Measurements from ENCODE around the gene WNT9A. TPM values are rescaled to one million over a fixed set of nuclear protein-coding genes. Genes with fewer than 3 reads are reported as not detected.

Gene WNT9A
- total and polyA plus RNA-seq, 2 of the 4 experiments (the other 2 are of a cell fraction): 0.18 to 0.36 TPM

DNA sequence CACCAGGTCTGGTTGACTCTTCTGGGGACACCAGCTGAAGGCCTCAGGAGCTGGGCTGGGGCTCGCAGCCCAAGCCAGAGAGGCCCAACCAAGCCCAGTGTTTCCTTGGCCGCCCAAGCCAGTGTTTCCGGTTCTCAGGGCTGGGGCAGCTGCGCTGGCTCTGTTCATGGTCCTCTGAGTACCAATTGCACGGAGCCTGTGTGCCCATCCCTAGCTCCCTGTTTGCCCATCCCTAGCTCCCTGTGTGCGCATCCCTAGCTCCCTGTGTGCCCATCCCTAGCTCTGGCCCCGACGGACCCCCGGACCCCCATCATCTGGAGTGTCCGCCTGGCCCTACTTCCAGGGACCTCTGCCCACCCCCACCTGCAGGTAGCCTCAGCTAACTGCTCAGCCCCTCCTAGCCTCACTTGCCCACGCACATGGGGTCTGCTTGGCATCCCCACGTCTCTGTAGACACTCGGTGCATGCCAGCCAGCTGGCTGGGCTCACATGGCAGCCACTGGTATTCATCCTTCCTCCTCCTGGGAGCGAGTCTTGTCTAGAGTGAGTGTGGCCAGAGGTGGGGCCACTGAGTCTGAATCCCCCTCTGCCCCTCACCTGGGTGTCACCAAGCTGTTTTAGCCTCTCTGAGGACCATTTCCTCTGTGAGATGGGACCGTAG lies 64.0 kb downstream of the WNT9A start:
- no peak overlapping the region for H4K91ac ChIP-seq (ENCODE audit: insufficient read depth, low read depth, low read length)
- dilution Hi-C loops (cut with HindIII; ENCODE audit: low sequenced_read_pairs, unreplicated experiment) (no loop called here), in situ Hi-C loops (cut with MboI; ENCODE audit: low sequenced_read_pairs) (no loop called here), intact Hi-C loops (cut with micrococcal nuclease) (no loop called here)
- TF ChIP-seq, protein P1, sequence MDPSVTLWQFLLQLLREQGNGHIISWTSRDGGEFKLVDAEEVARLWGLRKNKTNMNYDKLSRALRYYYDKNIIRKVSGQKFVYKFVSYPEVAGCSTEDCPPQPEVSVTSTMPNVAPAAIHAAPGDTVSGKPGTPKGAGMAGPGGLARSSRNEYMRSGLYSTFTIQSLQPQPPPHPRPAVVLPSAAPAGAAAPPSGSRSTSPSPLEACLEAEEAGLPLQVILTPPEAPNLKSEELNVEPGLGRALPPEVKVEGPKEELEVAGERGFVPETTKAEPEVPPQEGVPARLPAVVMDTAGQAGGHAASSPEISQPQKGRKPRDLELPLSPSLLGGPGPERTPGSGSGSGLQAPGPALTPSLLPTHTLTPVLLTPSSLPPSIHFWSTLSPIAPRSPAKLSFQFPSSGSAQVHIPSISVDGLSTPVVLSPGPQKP (IDR thresholded peaks at IDR 0.05; ENCODE audit: borderline replicate concordance, low read depth, low read length): no peak
- TF ChIP-seq NFE2L2 (IDR thresholded peaks at IDR 0.05; ENCODE audit: low read depth, low read length): no peak
- no peak for TF ChIP-seq BHLHE40 (IDR thresholded peaks at IDR 0.05; ENCODE audit: low read depth, low read length)
- TF ChIP-seq FOS (IDR thresholded peaks at IDR 0.05; ENCODE audit: low read depth, low read length): no peak
- no peak for TF ChIP-seq CEBPB (IDR thresholded peaks at IDR 0.05; ENCODE audit: low read depth, low read length)
- no peak for TF ChIP-seq MXI1 (IDR thresholded peaks at IDR 0.05; ENCODE audit: borderline replicate concordance, low read depth, low read length)
- TF ChIP-seq RAD21 (IDR thresholded peaks at IDR 0.05; ENCODE audit: low read length): no peak
- TF ChIP-seq SMC3 (IDR thresholded peaks at IDR 0.05; ENCODE audit: low read depth, low read length): no peak
- no peak for TF ChIP-seq CHD1 (IDR thresholded peaks at IDR 0.05; ENCODE audit: low read depth, low read length)
- no peak for TF ChIP-seq RFX5 (IDR thresholded peaks at IDR 0.05; ENCODE audit: low read depth, low read length)
- no peak for TF ChIP-seq MAZ (IDR thresholded peaks at IDR 0.05; ENCODE audit: borderline replicate concordance, low read depth, low read length)
- TF ChIP-seq, protein P2, sequence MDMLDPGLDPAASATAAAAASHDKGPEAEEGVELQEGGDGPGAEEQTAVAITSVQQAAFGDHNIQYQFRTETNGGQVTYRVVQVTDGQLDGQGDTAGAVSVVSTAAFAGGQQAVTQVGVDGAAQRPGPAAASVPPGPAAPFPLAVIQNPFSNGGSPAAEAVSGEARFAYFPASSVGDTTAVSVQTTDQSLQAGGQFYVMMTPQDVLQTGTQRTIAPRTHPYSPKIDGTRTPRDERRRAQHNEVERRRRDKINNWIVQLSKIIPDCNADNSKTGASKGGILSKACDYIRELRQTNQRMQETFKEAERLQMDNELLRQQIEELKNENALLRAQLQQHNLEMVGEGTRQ (IDR thresholded peaks at IDR 0.05; ENCODE audit: low read depth, low read length): no peak
- TF ChIP-seq MAFK (IDR thresholded peaks at IDR 0.05; ENCODE audit: low read depth, low read length): no peak
- TF ChIP-seq, protein P3, sequence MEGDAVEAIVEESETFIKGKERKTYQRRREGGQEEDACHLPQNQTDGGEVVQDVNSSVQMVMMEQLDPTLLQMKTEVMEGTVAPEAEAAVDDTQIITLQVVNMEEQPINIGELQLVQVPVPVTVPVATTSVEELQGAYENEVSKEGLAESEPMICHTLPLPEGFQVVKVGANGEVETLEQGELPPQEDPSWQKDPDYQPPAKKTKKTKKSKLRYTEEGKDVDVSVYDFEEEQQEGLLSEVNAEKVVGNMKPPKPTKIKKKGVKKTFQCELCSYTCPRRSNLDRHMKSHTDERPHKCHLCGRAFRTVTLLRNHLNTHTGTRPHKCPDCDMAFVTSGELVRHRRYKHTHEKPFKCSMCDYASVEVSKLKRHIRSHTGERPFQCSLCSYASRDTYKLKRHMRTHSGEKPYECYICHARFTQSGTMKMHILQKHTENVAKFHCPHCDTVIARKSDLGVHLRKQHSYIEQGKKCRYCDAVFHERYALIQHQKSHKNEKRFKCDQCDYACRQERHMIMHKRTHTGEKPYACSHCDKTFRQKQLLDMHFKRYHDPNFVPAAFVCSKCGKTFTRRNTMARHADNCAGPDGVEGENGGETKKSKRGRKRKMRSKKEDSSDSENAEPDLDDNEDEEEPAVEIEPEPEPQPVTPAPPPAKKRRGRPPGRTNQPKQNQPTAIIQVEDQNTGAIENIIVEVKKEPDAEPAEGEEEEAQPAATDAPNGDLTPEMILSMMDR (conservative IDR thresholded peaks at IDR 0.05; ENCODE audit: low read depth, low read length): no peak
- TF ChIP-seq POLR2A (IDR thresholded peaks at IDR 0.05; ENCODE audit: low read depth, low read length): no peak
- no peaks in the 10 kb centered on the region for H3K36me3 ChIP-seq (ENCODE audit: control insufficient read depth, insufficient read depth, low read length)
- no peak overlapping the region for H3K4me3 ChIP-seq (ENCODE audit: insufficient read depth, low read depth, low read length)
- no peak overlapping the region for H2BK15ac ChIP-seq (ENCODE audit: low read depth, low read length)
- H3K23ac ChIP-seq (ENCODE audit: low read depth, low read length): no peak overlapping the region
- no peak overlapping the region for H4K8ac ChIP-seq (ENCODE audit: low read depth in 2 of 2, low read length in 2 of 2)
- H4K5ac ChIP-seq (ENCODE audit: low read depth, low read length): no peak overlapping the region
- H2AFZ ChIP-seq (replicated peaks; ENCODE audit: low read length, poor library complexity): no peak overlapping the region
- H3K14ac ChIP-seq (replicated peaks; ENCODE audit: low read depth, low read length): no peak overlapping the region
- H3K9ac ChIP-seq (ENCODE audit: low read depth, low read length): no peak overlapping the region
- H3K27me3 ChIP-seq (ENCODE audit: control insufficient read depth, insufficient read depth, low read length): peaks cover 2% of the 10 kb centered on the region; the same call in 1 of the 2 replicates
- no peak overlapping the region for H2AK9ac ChIP-seq (replicated peaks; ENCODE audit: low read depth, low read length, poor library complexity)
- BruUV-seq (replicated peaks): no TSS peak
- H2BK120ac ChIP-seq (ENCODE audit: low read depth, low read length): no peak overlapping the region
- DNase-seq (no peak), ATAC-seq (ENCODE audit: low read depth) (no peak)
- H3K9me3 ChIP-seq (ENCODE audit: control insufficient read depth, insufficient read depth, low read length): no peaks in the 10 kb centered on the region
- POLR2A ChIA-PET (ENCODE audit: unreplicated experiment): no interaction called here
- no peaks in the 10 kb centered on the region; the same call in 1 of the 2 replicates for H3K4me1 ChIP-seq (ENCODE audit: control insufficient read depth, insufficient read depth, low read length)
- H2BK5ac ChIP-seq (ENCODE audit: low read depth, low read length, poor library complexity, severe bottlenecking): no peak overlapping the region
- H3K9me1 ChIP-seq (ENCODE audit: insufficient read depth, low read length): no peaks in the 10 kb centered on the region
- H2BK20ac ChIP-seq (ENCODE audit: low read depth, low read length): no peak overlapping the region
- H2AK5ac ChIP-seq (ENCODE audit: low read depth, low read length): no peak overlapping the region
- no peak overlapping the region for H3K4ac ChIP-seq (ENCODE audit: low read depth, low read length)
- H3K79me1 ChIP-seq (ENCODE audit: low read depth in 1 of 2, low read length in 2 of 2): no peaks in the 10 kb centered on the region
- H3K4me2 ChIP-seq (ENCODE audit: low read depth, low read length): no peak overlapping the region
- H3K27ac ChIP-seq (ENCODE audit: insufficient read depth, low read length): no peak overlapping the region
- H4K20me1 ChIP-seq (ENCODE audit: insufficient read depth, low read length): no peaks in the 10 kb centered on the region
- no peak overlapping the region for H3K56ac ChIP-seq (ENCODE audit: extremely low read depth, insufficient read depth, low read length)
- H3K18ac ChIP-seq (ENCODE audit: low read depth, low read length): no peak overlapping the region
- WGBS, 2 experiments (ENCODE audit: extremely low coverage in 2 of 2, insufficient read length in 1 of 2): 87% methylated on average over 10 of the region's 15 CpGs; no CpG with 5 or more reads in 1 of the 2 experiments
- CTCF ChIA-PET: no interaction called here
